GM12891 (cell line): ENCODE measurements around the gene ZSWIM4.

Source experiments
- PAX5 ChIP-seq: IDR thresholded peaks from 2 replicates; pipeline ENCODE4 v1.6.1; 2011; ENCODE audit warnings: low read length, moderate library complexity, mild to moderate bottlenecking; ENCODE audit not compliant: insufficient read depth, severe bottlenecking
- POLR2A ChIP-seq: IDR thresholded peaks from 2 replicates; pipeline ENCODE4 v1.6.1; 2011; ENCODE audit warnings: low read depth, low read length, control low read depth
- POLR2AphosphoS5 ChIP-seq: IDR thresholded peaks from 2 replicates; pipeline ENCODE4 v1.6.1; 2011; ENCODE audit warnings: low read depth, low read length, control low read depth
- SPI1 ChIP-seq: IDR thresholded peaks from 2 replicates; pipeline ENCODE4 v1.6.1; 2011; ENCODE audit warnings: low read depth, low read length, control low read depth
- TAF1 ChIP-seq: IDR thresholded peaks from 2 replicates; pipeline ENCODE4 v1.6.1; 2011; ENCODE audit warnings: low read depth, low read length, control low read depth

DNA sequence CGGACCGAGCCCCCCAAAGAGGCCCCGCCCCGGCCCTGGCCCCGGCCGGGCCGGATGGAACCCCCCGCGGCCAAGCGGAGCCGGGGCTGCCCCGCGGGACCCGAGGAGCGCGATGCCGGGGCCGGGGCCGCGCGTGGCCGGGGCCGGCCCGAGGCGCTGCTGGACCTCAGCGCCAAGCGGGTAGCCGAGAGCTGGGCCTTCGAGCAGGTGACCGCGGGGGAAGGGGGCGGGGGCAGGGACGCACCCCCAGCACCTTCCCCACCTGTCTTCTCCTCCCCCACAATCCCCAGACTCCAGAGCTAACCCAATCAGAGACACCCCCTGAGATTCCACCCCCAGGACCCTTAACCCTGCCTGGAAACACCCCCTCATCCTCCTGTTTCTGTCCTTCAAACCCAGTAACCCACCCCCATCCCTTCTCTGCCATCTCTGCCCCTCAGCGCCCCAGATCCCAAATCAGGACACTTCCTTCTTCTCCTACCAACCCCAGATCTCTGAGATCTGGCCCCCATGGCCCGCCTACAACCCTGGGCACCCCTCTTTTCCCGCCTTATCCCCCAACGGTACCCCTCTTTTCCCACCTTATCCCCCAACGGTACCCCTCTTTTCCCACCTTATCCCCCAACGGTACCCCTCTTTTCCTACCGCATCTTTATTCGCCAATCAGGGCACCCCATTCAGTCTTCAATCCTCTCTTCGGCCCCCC is 505 bp downstream of the ZSWIM4 start:
- TF ChIP-seq POLR2AphosphoS5 (no peak), TAF1 (no peak), POLR2A (no peak), PAX5 (no peak), SPI1 (no peak)
